HEK293 (cell line): ENCODE data around the gene TRAF4.

ENCODE experiments used
- CTCF ChIA-PET: fragments of 350-600 bp; formaldehyde crosslinking; extraction: SDS; loops from one replicate; lab custom pipeline; 2021; ENCODE audit warnings: antibody characterized with exemption; lab: Yijun Ruan, JAX
- POLR2A ChIA-PET: fragments of 300-600 bp; formaldehyde crosslinking; extraction: SDS; loops from one replicate; lab custom pipeline; 2020; ENCODE audit warnings: antibody characterized with exemption, inconsistent platforms; lab: Yijun Ruan, JAX
- H3K27ac ChIP-seq: fragments of 200-500 bp; sonication (Bioruptor generic); 2 replicates; pipeline ENCODE4 v1.5.1; 2014; ENCODE audit warnings: low read depth, low read length, control low read depth, inconsistent platforms; ENCODE audit errors: extremely low read depth
- H3K36me3 ChIP-seq, 2 experiments: fragments of 200-500 bp in 1 of 2; sonication (Bioruptor generic) in 1 of 2; 1 replicate in 1 of 2; 2 replicates in 1 of 2; pipeline ENCODE4 v1.5.1; 2014 to 2017; ENCODE audit warnings: inconsistent platforms in 2 of 2, low read length in 2 of 2; ENCODE audit not compliant: control insufficient read depth in 2 of 2, insufficient read depth in 1 of 2
- H3K4me1 ChIP-seq: fragments of 200-500 bp; sonication (Bioruptor generic); 2 replicates; pipeline ENCODE4 v1.5.1; 2014; ENCODE audit warnings: mild to moderate bottlenecking, low read length, inconsistent platforms; ENCODE audit not compliant: control insufficient read depth, insufficient read depth
- H3K4me3 ChIP-seq: 2 replicates; pipeline ENCODE4 v1.5.1; 2011; ENCODE audit warnings: low read depth, mild to moderate bottlenecking, control low read depth, low read length, moderate library complexity
- H3K9me3 ChIP-seq: fragments of 200-500 bp; sonication (Bioruptor generic); 2 replicates; pipeline ENCODE4 v1.5.1; 2014; ENCODE audit warnings: low read depth, low read length, inconsistent platforms; ENCODE audit not compliant: control insufficient read depth, insufficient read depth
- ATF2 ChIP-seq: fragments of 450-650 bp; formaldehyde crosslinking; IDR thresholded peaks from 2 replicates; pipeline ENCODE4 v1.5.1; 2016; ENCODE audit warnings: missing biosample characterization, missing genetic modification characterization, low read depth
- CTCF ChIP-seq: fragments of 450-650 bp; formaldehyde crosslinking; IDR thresholded peaks from 2 replicates; pipeline ENCODE4 v1.5.1; 2016; ENCODE audit warnings: missing biosample characterization, missing genetic modification characterization
- EGR2 ChIP-seq: fragments of 450-650 bp; formaldehyde crosslinking; IDR thresholded peaks from 2 replicates; pipeline ENCODE4 v1.5.1; 2016; ENCODE audit warnings: low read depth, missing biosample characterization, missing genetic modification characterization
- FEZF1 ChIP-seq: fragments of 450-650 bp; formaldehyde crosslinking; IDR thresholded peaks from 2 replicates; pipeline ENCODE4 v1.5.1; 2016; ENCODE audit warnings: missing biosample characterization, missing genetic modification characterization
- HIC1 ChIP-seq: fragments of 450-650 bp; formaldehyde crosslinking; IDR thresholded peaks from 2 replicates; pipeline ENCODE4 v1.5.1; 2016; ENCODE audit warnings: missing biosample characterization, missing genetic modification characterization
- IKZF3 ChIP-seq: fragments of 450-650 bp; IDR thresholded peaks from 2 replicates; pipeline ENCODE4 v1.5.0; 2018; ENCODE audit warnings: missing biosample characterization, mild to moderate bottlenecking, missing genetic modification characterization, moderate library complexity
- MYNN ChIP-seq: fragments of 450-650 bp; formaldehyde crosslinking; IDR thresholded peaks from 2 replicates; pipeline ENCODE4 v1.5.1; 2016; ENCODE audit warnings: missing biosample characterization, missing genetic modification characterization, borderline replicate concordance
- PRDM1 ChIP-seq: fragments of 450-650 bp; formaldehyde crosslinking; IDR thresholded peaks from 2 replicates; pipeline ENCODE4; 2016; ENCODE audit warnings: missing biosample characterization, missing genetic modification characterization
- TRIM28 ChIP-seq: IDR thresholded peaks from 2 replicates; pipeline ENCODE4 v1.6.1; 2011; ENCODE audit warnings: low read length, control low read depth, borderline replicate concordance
- ZBTB26 ChIP-seq: fragments of 450-650 bp; formaldehyde crosslinking; optimal IDR thresholded peaks from 2 replicates; pipeline ENCODE3; 2016; ENCODE audit warnings: missing biosample characterization, mild to moderate bottlenecking, missing genetic modification characterization
- ZFHX2 ChIP-seq: fragments of 450-650 bp; formaldehyde crosslinking; conservative IDR thresholded peaks from 2 replicates; pipeline ENCODE4 v1.5.1; 2016; ENCODE audit warnings: missing biosample characterization, missing genetic modification characterization
- ZFP37 ChIP-seq: fragments of 450-650 bp; formaldehyde crosslinking; IDR thresholded peaks from 2 replicates; pipeline ENCODE4 v1.5.1; 2016; ENCODE audit warnings: missing biosample characterization, missing genetic modification characterization
- ZNF157 ChIP-seq: fragments of 450-650 bp; formaldehyde crosslinking; IDR thresholded peaks from 2 replicates; pipeline ENCODE4 v1.5.1; 2016; ENCODE audit warnings: missing biosample characterization, missing genetic modification characterization
- ZNF350 ChIP-seq: fragments of 450-650 bp; formaldehyde crosslinking; IDR thresholded peaks from 2 replicates; pipeline ENCODE4 v1.5.0; 2017; ENCODE audit warnings: missing biosample characterization, mild to moderate bottlenecking, missing genetic modification characterization
- ZNF354C ChIP-seq: fragments of 450-650 bp; formaldehyde crosslinking; IDR thresholded peaks from 2 replicates; pipeline ENCODE4 v1.5.1; 2016; ENCODE audit warnings: missing biosample characterization, missing genetic modification characterization, low read depth, borderline replicate concordance
- ZNF518A ChIP-seq: fragments of 450-650 bp; formaldehyde crosslinking; conservative IDR thresholded peaks from 2 replicates; pipeline ENCODE4 v1.5.1; 2016; ENCODE audit warnings: low read depth, missing biosample characterization, missing genetic modification characterization
- ZNF600 ChIP-seq: fragments of 450-650 bp; formaldehyde crosslinking; IDR thresholded peaks from 2 replicates; pipeline ENCODE4 v1.5.1; 2016; ENCODE audit warnings: missing biosample characterization, missing genetic modification characterization
- ZNF623 ChIP-seq: fragments of 450-650 bp; formaldehyde crosslinking; IDR thresholded peaks from 2 replicates; pipeline ENCODE4 v1.5.1; 2016; ENCODE audit warnings: missing biosample characterization, missing genetic modification characterization
- ZSCAN5A ChIP-seq: fragments of 450-650 bp; formaldehyde crosslinking; IDR thresholded peaks from 2 replicates; pipeline ENCODE4 v1.5.1; 2016; ENCODE audit warnings: missing biosample characterization, missing genetic modification characterization

The TRAF4 gene

GRCh38 chr17:28712705-28713415 is 31.0 kb upstream of the TRAF4 start (continued):
- no peak for TF ChIP-seq ZBTB26
- peak; percentile 93 for TF ChIP-seq ZNF600 (tag by site-specific recombination)
- TF ChIP-seq ATF2 (tag by site-specific recombination): no peak

- TF ChIP-seq IKZF3 (tag by site-specific recombination) (no peak), ZNF157 (tag by site-specific recombination) (no peak), MYNN (tag by site-specific recombination) (no peak), HIC1 (tag by site-specific recombination) (peak; percentile 58; the same call in 1 of the 2 replicates), CTCF (peak; percentile 10; the same call in 1 of the 2 replicates), ZSCAN5A (tag by site-specific recombination) (no peak), ZNF350 (tag by site-specific recombination) (no peak), ZNF354C (no peak), PRDM1 (tag by site-specific recombination) (no peak), TRIM28 (no peak), ZNF518A (tag by site-specific recombination) (no peak), ZNF623 (tag by site-specific recombination) (peak; percentile 98), ZFHX2 (no peak), ZFP37 (tag by site-specific recombination) (no peak), EGR2 (tag by site-specific recombination) (no peak), FEZF1 (tag by site-specific recombination) (peak; percentile 68)
- H3K27ac ChIP-seq: no peak overlapping the region
- H3K36me3 ChIP-seq: peaks cover 10 to 39% of the 10 kb centered on the region in 2 experiments; a peak in 2 of 3 replicates
- H3K4me1 ChIP-seq: peaks cover 15% of the 10 kb centered on the region
- POLR2A ChIA-PET: interaction anchor here (3.7 kb wide), 1 partner anchor 12 kb away, joined by 38 read pairs; the partner anchor contains the start of genes NEK8 and TLCD1
- no peak overlapping the region for H3K4me3 ChIP-seq
- CTCF ChIA-PET: no interaction called here
- no peaks in the 10 kb centered on the region for H3K9me3 ChIP-seq
Observed at GRCh38 chr17:28714281-28714680, 29.5 kb upstream of the TRAF4 start.
